Loucy (cell line): ENCODE measurements around the gene ORAI3.

ENCODE experiments used
- CTCF ChIP-seq: fragments of 200-600 bp; sonication (generic); conservative IDR thresholded peaks from 2 replicates; pipeline ENCODE4 v1.5.1; 2014; ENCODE audit warnings: mild to moderate bottlenecking, antibody characterized with exemption, low read length
- EZH2phosphoT487 ChIP-seq: fragments of 200-600 bp; IDR thresholded peaks from 2 replicates; pipeline ENCODE4 v1.6.1; 2018; ENCODE audit warnings: antibody characterized with exemption, mild to moderate bottlenecking, moderate library complexity, borderline replicate concordance

- peak; percentile 86 for TF ChIP-seq CTCF
- TF ChIP-seq EZH2phosphoT487 = no peak
Measured at GRCh38 chr16:30984669-30985400, 36.0 kb downstream of the ORAI3 start, which contains the start of gene HSD3B7.
